Aorta (tissue), 5 donors: ENCODE results near the gene IRX1. TPM values are rescaled to one million over a fixed set of nuclear protein-coding genes. Genes with fewer than 3 reads are reported as not detected.
A peak's percentile ranks its signal among the peaks of the same experiment; 100 is the strongest.

Experiments
- ATAC-seq: fragments of 200-7000 bp; cut with Tn5 transposase; one replicate; pipeline ENCODE4 v1.9.1; 2022; ENCODE audit warnings: moderate library complexity; ENCODE audit not compliant: low FRiP score
- DNase-seq, 2 donors: peaks; one replicate each; pipeline ENCODE4 v3.0.0-alpha.2; 2020
- H3K27ac ChIP-seq, 2 donors: one replicate each; pipeline ENCODE4 v1.5.1; 2013; ENCODE audit warnings: low read length in 2 of 2, mild to moderate bottlenecking in 2 of 2, moderate library complexity in 2 of 2, control low read depth in 1 of 2, inconsistent platforms in 1 of 2, low read depth in 1 of 2
- H3K27me3 ChIP-seq, 2 donors: one replicate each; pipeline ENCODE4 v1.6.1; 2013; ENCODE audit warnings: control low read depth in 1 of 2, low read length in 1 of 2, mild to moderate bottlenecking in 1 of 2, moderate library complexity in 1 of 2; ENCODE audit not compliant: insufficient read depth in 2 of 2, control insufficient read depth in 1 of 2
- H3K36me3 ChIP-seq, 2 donors: one replicate each; pipeline ENCODE4 v1.6.1; 2013; ENCODE audit warnings: control low read depth in 1 of 2, low read length in 1 of 2, mild to moderate bottlenecking in 1 of 2; ENCODE audit not compliant: insufficient read depth in 2 of 2, control insufficient read depth in 1 of 2
- H3K4me1 ChIP-seq, 2 donors: one replicate each; pipeline ENCODE4 v1.6.1; 2013; ENCODE audit warnings: low read length in 2 of 2, control low read depth in 1 of 2, mild to moderate bottlenecking in 1 of 2, moderate library complexity in 1 of 2; ENCODE audit not compliant: insufficient read depth in 2 of 2, control insufficient read depth in 1 of 2
- H3K4me3 ChIP-seq, 2 donors: one replicate each; pipeline ENCODE4 v1.5.1; 2013; ENCODE audit warnings: low read length in 2 of 2, control low read depth in 1 of 2, mild to moderate bottlenecking in 1 of 2
- H3K9me3 ChIP-seq: one replicate; pipeline ENCODE4 v1.6.1; 2013; ENCODE audit warnings: mild to moderate bottlenecking, low read length; ENCODE audit not compliant: control insufficient read depth
- WGBS, 2 donors: extraction: QIAGEN DNeasy Blood & Tissue Kit; methylation state at CpG; one replicate each; pipeline ENCODE4 v1.1.7; 2013; 5-methylcytosine and 5-hydroxymethylcytosine counted together
- intact Hi-C, 2 donors: fragments of 100-400 bp; cut with DNase I; formaldehyde crosslinking; loops; one replicate each; pipeline versions ENCODE4 v1.14.2 to v1.15.0; 2022
- long read RNA-seq, 2 donors: library from polyadenylated mRNA; unstranded; transcript quantifications; one replicate each; pipeline ENCODE4 v2.0.0, GENCODE V29; 2020 to 2021
- polyA plus RNA-seq, 2 donors: library from polyadenylated mRNA; stranded (reverse); fragments of 200-250 nt; gene quantifications; one replicate each; pipeline ENCODE4 v1.2.3, GENCODE V29; 2013
- total RNA-seq, 2 donors: library from RNA; stranded (reverse); fragmentation: NEBNext Ultra II Directional; extraction: Animal tissue kit (Norgen Biotek cat#: 25700); gene quantifications; one replicate each; pipeline ENCODE4 v1.2.1, GENCODE V29; 2021
- donor health status: healthy with polysubstance abuse.
- donor health status: Bipolar disorder and iron deficiency.
- donor health status: DM: no; HTN: no; CAD: no.
- donor health status: DM: no; HTN: no; CAD: no.
- donor health status: DM: yes; HTN: yes; CAD: no.

IRX1 gene
- 1 to 10 TPM in 1 of 2 donors, not detected in 1; 4.3 TPM for total RNA-seq
- 1 to 10 TPM in 1 of 2 donors, not detected in 1; 1.5 TPM for polyA plus RNA-seq
- long read RNA-seq, donor 1, result 0 reads
- long read RNA-seq, donor 2, partial matches to known transcripts, result 1 of 4 reads
- long read RNA-seq, donor 2, other reads (novel, unspliced or antisense), result 1 of 4 reads

DNA sequence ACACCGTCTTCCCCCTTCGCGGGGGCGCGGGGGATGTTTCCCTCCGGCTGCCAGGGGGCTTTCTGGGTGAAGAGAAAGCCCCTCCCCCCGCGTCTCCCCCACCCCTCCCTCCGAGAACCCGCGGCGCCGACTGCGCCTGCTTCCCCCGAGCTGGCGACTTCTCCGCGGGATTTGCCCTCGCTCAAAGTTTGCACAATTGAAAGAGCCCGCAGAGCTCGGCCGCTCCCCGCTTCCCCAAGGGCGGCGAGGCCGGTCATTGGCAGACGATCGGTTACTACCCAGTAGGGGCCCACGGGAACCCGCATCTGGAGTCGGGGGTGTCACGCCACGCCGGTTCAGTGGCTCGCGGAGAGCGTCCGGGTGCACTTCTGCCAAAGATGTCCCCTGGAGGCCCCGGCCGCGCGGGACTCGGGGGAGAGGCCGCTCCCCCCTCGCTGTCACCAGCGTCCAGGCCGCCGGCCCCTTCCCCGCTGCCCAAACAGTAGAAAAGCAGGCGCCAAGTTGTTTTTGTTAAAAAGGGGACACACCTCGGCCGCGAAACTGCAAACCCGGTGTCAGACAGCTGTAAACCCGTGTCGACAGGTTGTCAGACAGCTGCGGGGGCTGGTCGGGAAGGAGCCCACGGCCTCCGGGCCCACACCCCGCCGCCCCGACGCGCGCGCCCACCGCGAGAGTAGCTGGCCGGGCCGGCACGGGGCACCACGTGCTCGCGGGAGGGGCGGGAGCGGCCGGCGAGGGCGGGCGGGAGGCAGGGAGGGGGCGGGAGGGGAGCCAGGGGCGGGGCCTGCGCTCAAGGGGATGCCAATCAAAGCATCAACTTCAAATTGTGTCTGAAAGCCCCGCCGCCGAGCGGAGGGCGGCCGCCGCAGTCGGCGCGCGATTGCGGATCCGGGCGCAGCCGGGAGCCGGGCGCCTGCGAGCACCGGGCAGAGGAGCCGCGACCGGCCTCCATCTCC lies at the start of gene IRX1:
Gene IRX1 (plus strand): TSS at position 827 of the 956 bp plus-strand sequence. CDS start 274 bp downstream, outside the sequence.
- no peaks in the 10 kb centered on the region for H3K27me3 ChIP-seq
- H3K9me3 ChIP-seq, result no peaks in the 10 kb centered on the region
- ATAC-seq (no peak), DNase-seq (no peak)
- 1% methylated on average over 67 to 106 of the region's 106 CpGs for WGBS, 2 donors
- H3K27ac ChIP-seq, result no peak within 1 kb of the TSS
- intact Hi-C loops, result loop anchor here in 1 of 2 donors (10.0 kb wide), 1 partner anchor 400 kb away; no protein-coding TSS in a partner anchor
- no peaks in the 10 kb centered on the region for H3K4me1 ChIP-seq
- no peaks in the 10 kb centered on the region for H3K36me3 ChIP-seq
- peak within 1 kb of the TSS in 1 of 2 donors; percentile 23 for H3K4me3 ChIP-seq

DNA sequence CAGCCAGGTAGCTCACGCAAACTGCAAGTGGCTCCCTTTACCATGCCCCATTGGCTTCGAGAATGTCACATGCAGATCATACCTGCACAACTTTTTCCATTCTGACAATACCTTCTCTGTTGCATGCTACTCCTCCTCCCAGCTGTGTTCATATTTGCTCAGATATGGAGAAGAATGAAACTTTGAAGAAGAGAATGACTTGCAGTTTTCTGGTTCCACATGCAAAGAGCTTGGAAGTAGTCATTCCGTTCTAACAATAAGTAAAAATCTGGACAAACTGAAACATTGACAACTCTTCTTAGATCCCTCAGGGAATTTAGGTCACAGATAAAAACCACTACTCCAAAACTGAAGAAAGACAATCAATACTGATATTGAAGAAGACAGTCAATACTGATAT lies 49.6 kb upstream of the IRX1 start:
- 76 to 90% methylated on average over 3 of the region's 3 CpGs for WGBS, 2 donors
- no peak for DNase-seq
- ATAC-seq, result no peak
- Histone ChIP-seq H3K27ac (no peak overlapping the region), H3K27me3 (no peaks in the 10 kb centered on the region), H3K4me3 (no peak overlapping the region), H3K36me3 (no peaks in the 10 kb centered on the region), H3K9me3 (no peaks in the 10 kb centered on the region), H3K4me1 (no peaks in the 10 kb centered on the region)
- intact Hi-C loops, result no loop called here

DNA sequence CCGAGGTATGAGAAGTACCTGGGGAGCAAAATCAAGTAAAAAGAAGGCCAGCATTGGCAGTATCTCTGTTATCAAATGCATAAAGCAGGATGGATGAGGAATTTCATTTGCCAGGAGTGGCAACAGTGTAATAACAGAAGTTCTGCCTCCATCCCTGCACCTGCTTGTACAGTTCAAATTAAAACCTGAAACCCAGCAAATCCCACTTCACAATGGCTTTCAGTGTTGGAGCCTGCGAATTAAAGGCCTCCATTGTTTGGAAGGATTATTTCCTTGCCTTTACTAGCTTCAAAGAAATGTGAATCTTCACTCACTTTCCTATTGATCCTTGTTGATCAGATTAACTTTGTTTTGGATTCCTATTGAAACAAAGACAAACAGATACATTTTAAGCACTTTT lies 31.5 kb upstream of the IRX1 start:
- H3K27ac ChIP-seq, result no peak overlapping the region
- intact Hi-C loops, result no loop called here
- DNase-seq (no peak), ATAC-seq (no peak)
- H3K4me1 ChIP-seq, result no peaks in the 10 kb centered on the region
- no peak overlapping the region for H3K4me3 ChIP-seq
- H3K27me3 ChIP-seq, result no peaks in the 10 kb centered on the region
- no peaks in the 10 kb centered on the region for H3K36me3 ChIP-seq
- H3K9me3 ChIP-seq, result peaks cover 4% of the 10 kb centered on the region
- WGBS, 2 donors, result 72 to 84% methylated on average over 2 of the region's 2 CpGs

DNA sequence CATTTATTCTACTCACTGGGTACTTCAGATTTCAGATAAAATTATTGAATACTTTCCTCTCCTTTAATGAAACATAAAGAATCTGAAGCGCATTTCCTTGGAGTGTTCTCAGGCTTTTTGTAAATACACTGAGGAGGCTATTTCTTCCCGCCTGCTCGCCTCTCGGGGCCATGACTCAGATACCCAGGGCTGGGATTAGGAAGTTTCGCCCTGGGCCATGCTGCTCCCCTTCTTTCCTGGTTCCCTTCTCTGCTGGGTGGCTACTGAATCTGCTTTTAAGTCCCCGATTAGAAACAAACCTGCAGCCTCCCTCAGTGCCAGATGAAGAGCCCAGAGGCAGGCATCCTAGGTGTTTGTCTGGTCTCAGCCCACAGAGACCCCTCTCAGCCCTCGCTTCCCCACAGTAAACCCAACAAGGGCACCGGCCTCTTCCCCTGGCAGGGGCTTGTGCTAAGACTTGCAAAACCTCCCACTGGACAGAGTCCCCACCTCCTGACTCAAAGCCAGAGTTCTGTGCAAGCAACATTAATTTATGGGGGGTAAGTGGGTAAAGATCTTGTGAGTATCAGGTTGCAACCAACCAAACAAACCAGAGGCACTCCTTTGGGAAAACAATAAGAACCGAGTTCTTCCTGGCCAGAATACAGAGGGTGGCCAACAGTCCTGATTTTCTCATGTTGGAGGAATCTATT lies 30.7 kb upstream of the IRX1 start:
- H3K36me3 ChIP-seq, result no peaks in the 10 kb centered on the region
- H3K4me3 ChIP-seq, result no peak overlapping the region
- DNase-seq (no peak), ATAC-seq (no peak)
- intact Hi-C loops, result no loop called here
- H3K27ac ChIP-seq, result no peak overlapping the region
- H3K27me3 ChIP-seq, result no peaks in the 10 kb centered on the region
- peaks cover 2% of the 10 kb centered on the region for H3K9me3 ChIP-seq
- H3K4me1 ChIP-seq, result no peaks in the 10 kb centered on the region
- WGBS, 2 donors, result 63 to 64% methylated on average over 9 of the region's 9 CpGs

DNA sequence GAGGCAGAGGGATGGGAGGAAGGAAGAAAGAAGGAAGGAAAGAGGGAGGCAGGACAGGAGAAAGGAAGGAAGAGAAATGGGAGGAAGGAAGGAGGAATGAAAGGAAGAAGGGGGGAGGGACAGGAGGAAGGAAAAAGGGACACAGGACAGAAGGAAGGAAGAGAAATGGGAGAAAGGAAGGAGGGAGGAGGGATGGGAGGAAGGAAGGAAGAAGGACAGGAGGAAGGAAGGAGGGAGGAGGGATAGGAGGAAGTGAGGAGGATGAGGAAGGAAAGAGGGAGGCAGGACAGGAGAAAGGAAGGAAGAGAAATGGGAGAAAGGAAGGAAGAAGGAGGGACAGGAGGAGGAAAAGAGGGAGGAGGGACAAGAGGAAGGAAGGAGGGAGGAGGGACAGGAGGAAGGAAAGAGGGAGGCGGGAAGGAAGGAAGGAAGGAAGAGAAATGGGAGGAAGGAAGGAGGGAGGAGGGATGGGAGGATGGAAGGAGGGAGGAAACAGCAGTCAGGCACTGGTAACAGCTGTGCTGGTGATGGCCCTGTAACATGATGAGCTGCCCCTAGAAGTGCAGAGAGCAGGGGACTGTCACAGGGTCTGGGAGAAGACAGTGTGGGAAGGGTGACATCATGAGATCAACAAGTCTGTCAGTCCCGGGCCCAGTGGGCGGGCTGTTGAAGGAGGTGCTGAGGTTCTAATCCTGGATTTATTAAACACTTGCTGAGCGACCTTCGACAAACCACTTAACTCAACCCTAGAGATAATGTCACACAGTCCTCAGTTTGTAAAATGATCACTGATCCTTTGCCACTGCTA lies 10.7 kb upstream of the IRX1 start:
- no peak overlapping the region for H3K27ac ChIP-seq
- no peaks in the 10 kb centered on the region for H3K27me3 ChIP-seq
- intact Hi-C loops, result no loop called here
- H3K4me3 ChIP-seq, result no peak overlapping the region
- no peaks in the 10 kb centered on the region for H3K9me3 ChIP-seq
- WGBS, 2 donors, result 64 to 77% methylated on average over 5 of the region's 5 CpGs
- no peaks in the 10 kb centered on the region for H3K36me3 ChIP-seq
- no peak for ATAC-seq
- no peaks in the 10 kb centered on the region for H3K4me1 ChIP-seq
- no peak for DNase-seq

DNA sequence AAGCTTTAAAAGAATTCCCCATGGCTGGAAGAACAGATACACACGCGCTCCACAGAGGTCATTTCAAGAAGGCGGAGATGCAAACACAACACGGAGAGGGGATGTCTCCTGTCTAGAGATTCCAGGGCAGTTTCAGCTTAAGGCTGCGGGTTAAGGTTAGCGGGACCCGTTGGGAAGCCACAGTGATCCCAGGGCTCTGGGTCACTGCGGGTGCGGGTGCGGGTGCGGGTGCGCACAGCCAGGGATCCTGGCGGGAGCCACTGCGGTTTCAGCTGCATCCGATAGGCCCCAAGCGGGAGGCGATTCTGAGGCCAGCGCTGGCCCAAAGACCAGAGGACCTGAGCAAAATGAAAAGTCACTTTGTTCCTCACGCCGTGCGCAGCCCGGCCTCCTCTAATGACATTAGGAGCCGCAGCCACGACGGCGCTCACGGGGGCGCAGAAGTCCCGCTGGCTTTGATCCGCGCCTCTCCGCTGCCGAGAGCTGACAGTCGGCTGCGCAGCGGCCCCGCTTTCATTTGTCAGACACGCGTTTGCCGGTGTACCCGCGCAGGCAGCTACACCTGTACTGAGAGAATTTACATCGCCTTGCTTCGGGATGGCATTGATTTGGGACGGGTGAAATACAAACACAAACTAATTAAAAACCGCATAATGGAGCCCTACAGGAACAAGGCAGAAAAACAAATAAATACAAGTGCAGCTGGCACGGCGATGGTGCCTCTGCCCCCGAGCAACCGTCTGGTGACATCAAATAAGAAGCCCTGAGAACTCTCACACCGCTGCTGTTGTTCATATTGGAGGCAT lies 5.3 kb upstream of the IRX1 start:
- H3K27ac ChIP-seq, result no peak overlapping the region
- no peaks in the 10 kb centered on the region for H3K4me1 ChIP-seq
- no peak overlapping the region for H3K4me3 ChIP-seq
- ATAC-seq (no peak), DNase-seq (no peak)
- H3K27me3 ChIP-seq, result no peaks in the 10 kb centered on the region
- no peaks in the 10 kb centered on the region for H3K36me3 ChIP-seq
- intact Hi-C loops, result loop anchor here in 1 of 2 donors (10.0 kb wide), 1 partner anchor 404 kb away; no protein-coding TSS in a partner anchor
- no peaks in the 10 kb centered on the region for H3K9me3 ChIP-seq
- WGBS, 2 donors, result 14 to 15% methylated on average over 51 of the region's 51 CpGs

DNA sequence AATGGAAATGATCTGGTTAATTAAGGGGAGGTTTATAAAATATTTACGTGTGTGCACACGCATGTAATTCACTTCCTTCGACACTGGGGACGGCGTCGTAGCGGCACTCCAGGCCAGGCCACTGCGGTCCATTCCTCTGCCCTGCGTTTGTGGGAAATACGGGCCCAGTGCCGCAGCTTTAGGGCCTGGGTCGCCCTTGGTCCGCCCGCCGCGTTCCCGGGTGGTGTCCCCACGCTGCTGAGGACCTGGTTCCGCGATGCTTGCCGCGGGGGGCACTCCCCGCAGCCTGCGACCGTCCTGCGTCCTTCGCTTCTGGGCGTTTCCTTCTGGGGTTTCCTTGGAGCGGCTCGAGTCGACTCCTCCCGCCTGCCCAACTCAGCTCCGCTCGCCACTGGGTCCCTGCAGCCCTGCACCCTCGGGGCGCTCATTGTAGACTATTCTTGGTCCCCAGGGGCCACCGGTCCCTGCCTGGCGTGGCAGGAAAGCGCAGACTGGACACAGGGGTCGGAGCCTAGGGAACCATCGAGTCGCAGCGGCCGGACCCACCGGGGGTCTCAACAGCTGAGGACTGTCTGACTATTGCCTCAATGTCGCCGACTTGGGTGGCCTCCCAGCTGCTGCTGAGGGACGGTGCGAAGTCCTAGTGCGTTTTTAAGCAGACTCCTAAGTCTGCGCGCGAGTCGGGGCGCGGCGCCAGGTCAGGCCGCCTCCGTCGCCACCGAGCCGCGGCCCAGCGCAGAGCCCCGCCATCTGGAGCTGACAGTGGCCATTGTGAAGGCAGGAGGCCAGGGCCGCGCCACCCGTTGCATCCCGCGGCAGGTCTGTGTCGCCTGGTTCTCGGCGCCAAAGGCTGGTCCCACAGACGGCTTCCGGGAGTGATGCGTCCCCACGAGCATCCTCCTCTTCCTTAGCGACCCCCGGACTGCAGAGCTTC lies 4.4 kb upstream of the IRX1 start:
- WGBS, 2 donors, result 2 to 3% methylated on average over 79 of the region's 79 CpGs
- Histone ChIP-seq H3K4me3 (no peak overlapping the region), H3K9me3 (no peaks in the 10 kb centered on the region), H3K27me3 (no peaks in the 10 kb centered on the region), H3K27ac (no peak overlapping the region), H3K4me1 (no peaks in the 10 kb centered on the region), H3K36me3 (no peaks in the 10 kb centered on the region)
- ATAC-seq (no peak), DNase-seq (no peak)
- intact Hi-C loops, result loop anchor here in 1 of 2 donors (10.0 kb wide), 1 partner anchor 404 kb away; no protein-coding TSS in a partner anchor
